GM19372 (cell line): ENCODE data around the gene FOXO6.

Experiments
- ATAC-seq: cut with Tn5 transposase; IDR thresholded peaks from one replicate; pipeline ENCODE4 v1.9.1; 2021; ENCODE audit warnings: mild to moderate bottlenecking, low read depth, moderate library complexity; ENCODE audit not compliant: unreplicated experiment

FOXO6 gene

GRCh38 chr1:41349361-41350054 is 11.7 kb upstream of the FOXO6 start:
- ATAC-seq = no peak

- no peak for ATAC-seq
Measured at GRCh38 chr1:41350055-41350378, 11.2 kb upstream of the FOXO6 start.

- ATAC-seq = no peak
Measured at GRCh38 chr1:41351262-41352151, 9.7 kb upstream of the FOXO6 start.

- peak; percentile 75 for ATAC-seq
Measured at GRCh38 chr1:41353744-41354143, 7.5 kb upstream of the FOXO6 start.

- ATAC-seq = no peak
Measured at GRCh38 chr1:41354956-41355355, 6.3 kb upstream of the FOXO6 start.

- ATAC-seq = no peak
Measured at GRCh38 chr1:41355356-41355755, 5.9 kb upstream of the FOXO6 start.

- ATAC-seq = no peak
Measured at GRCh38 chr1:41355761-41356160, 5.5 kb upstream of the FOXO6 start.

- ATAC-seq = no peak
Measured at GRCh38 chr1:41356752-41357151, 4.5 kb upstream of the FOXO6 start.

GRCh38 chr1:41357451-41358101 is 3.7 kb upstream of the FOXO6 start:
- ATAC-seq = no peak

GRCh38 chr1:41358131-41359021 is 2.9 kb upstream of the FOXO6 start:
- ATAC-seq = no peak

- no peak for ATAC-seq
Measured at GRCh38 chr1:41359211-41360073, 1.8 kb upstream of the FOXO6 start.

- no peak for ATAC-seq
Measured at GRCh38 chr1:41360074-41360785, 1.0 kb upstream of the FOXO6 start.

- ATAC-seq = no peak
Measured at GRCh38 chr1:41361495-41362356, 492 bp downstream of the FOXO6 start.

- ATAC-seq = no peak
Measured at GRCh38 chr1:41362357-41362721, 1.1 kb downstream of the FOXO6 start.

GRCh38 chr1:41362749-41363590 is 1.7 kb downstream of the FOXO6 start:
- ATAC-seq = no peak

GRCh38 chr1:41363591-41364320 is 2.5 kb downstream of the FOXO6 start:
- no peak for ATAC-seq
